CD4-positive, alpha-beta T cell treated with Interleukin-4 for 1 hour (primary cell): ENCODE data around the gene EVX2.

Source experiments
- DNase-seq, 2 donors: peaks; one replicate each; pipeline ENCODE4 v3.0.0-alpha.2; 2020 to 2022

Gene EVX2

GRCh38 chr2:176122052-176122682 lies 38.4 kb upstream of the EVX2 start:
- no peak for DNase-seq

GRCh38 chr2:176121190-176122051 lies 37.7 kb upstream of the EVX2 start:
- no peak for DNase-seq

DNA sequence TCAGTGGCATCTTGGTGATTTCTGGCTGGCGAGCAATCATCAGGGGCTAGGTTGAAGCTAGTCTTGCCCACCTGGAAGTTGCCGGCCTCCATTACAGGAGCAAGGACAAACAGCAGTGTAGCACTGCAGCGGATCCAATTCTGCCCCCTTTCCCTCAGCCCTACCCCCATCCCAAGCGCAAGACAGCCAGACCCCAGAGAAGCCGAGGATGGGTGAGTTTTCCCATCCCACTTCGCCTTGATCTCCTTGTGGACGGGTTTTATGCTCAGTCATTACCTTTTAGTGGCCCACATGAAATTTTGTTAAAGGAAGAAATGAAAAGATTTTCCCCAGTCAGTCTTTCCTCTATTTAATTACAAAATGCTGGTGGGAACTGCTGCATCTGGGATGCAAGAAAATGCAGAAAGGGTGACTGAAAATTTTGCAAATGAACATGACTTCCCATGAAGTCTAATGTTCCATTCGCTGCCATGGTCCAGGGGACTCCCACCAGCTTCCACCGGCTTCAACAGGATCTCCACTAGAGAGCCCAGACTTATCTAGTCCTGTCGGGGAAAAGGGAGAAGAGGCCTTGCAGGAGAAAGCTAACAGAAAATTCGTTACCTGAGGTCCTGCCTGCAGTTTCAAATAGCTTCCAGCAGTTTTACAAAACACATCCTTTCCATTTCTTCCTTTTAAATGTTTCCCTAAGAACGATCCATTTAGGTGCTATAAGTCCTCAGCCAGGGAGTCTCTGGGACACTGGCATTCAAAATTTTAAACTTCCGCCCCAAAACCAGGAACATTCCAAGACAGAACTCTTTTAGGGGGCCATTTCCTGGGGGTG lies 36.8 kb upstream of the EVX2 start:
- no peak for DNase-seq

DNA sequence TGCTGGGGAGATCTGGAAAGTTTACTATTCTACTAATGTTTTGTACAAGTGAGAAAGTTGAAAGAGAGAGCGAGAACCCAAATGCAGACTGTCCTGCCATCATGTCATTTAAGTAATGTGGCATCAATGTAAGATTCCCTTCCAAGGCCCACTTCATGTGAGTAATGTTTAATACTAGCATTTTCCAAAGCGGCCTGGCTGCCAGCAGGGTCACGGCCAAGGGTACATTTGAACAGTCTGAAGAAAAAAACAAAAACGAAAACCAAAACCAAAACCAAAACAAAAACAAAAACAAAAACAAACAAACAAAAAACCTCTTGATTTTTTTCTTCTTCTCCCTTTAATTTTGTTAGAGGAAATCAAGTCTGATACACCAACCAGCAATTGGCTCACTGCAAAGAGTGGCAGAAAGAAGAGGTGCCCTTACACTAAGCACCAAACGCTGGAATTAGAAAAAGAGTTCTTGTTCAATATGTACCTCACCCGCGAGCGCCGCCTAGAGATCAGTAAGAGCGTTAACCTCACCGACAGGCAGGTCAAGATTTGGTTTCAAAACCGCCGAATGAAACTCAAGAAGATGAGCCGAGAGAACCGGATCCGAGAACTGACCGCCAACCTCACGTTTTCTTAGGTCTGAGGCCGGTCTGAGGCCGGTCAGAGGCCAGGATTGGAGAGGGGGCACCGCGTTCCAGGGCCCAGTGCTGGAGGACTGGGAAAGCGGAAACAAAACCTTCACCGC lies 35.0 kb upstream of the EVX2 start:
- no peak for DNase-seq

DNA sequence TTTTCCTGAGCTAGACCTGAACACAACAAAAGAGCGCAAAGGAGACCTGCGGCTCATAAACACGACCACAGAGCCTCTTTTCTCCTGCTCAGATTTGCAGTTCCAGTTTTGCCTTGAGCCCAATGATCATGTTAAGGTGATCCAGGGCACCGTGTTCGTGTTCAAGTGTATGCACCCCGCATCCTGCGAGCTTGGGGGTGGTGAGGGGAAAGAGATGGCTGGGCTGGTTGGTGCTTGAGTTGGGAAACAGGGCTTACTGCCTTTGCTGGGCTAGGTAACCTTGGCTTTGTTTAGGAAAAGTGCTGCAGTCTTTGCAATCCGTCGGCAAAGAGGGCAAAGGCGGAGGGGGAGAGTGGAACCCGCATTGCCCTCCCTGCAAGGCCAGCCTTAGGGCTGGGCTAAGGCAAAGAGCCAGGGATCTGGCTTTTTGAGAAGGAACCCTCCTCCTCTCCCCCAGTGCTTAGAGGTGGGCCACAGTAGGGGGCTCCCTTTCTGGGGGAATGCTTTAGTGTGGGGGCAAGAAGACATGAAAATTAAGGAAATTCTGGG lies 34.1 kb upstream of the EVX2 start:
- DNase-seq, result no peak

DNA sequence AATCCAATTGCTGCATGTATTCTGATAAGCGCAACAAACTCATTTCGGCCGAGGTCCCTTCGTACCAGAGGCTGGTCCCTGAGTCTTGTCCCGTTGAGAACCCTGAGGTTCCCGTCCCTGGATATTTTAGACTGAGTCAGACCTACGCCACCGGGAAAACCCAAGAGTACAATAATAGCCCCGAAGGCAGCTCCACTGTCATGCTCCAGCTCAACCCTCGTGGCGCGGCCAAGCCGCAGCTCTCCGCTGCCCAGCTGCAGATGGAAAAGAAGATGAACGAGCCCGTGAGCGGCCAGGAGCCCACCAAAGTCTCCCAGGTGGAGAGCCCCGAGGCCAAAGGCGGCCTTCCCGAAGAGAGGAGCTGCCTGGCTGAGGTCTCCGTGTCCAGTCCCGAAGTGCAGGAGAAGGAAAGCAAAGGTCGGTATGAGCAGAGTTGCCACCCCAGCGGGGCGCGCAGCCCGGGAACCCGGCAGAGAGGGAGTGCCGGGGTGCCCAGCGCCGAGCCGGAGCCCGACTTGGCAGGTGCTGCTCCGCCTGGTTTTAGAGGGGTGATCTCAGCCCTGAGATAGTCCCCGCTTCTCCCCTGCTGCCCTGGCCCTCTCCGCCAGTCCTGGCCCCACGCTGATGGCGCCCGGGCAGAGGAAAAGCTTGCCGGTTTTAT lies 33.5 kb upstream of the EVX2 start:
- no peak for DNase-seq

GRCh38 chr2:176115883-176116813 lies 32.4 kb upstream of the EVX2 start, which contains the start of gene HOXD10:
Gene HOXD10 (plus strand): TSS chr2:176116778. CDS start chr2:176116834, 56 bp downstream.
- no peak for DNase-seq

DNA sequence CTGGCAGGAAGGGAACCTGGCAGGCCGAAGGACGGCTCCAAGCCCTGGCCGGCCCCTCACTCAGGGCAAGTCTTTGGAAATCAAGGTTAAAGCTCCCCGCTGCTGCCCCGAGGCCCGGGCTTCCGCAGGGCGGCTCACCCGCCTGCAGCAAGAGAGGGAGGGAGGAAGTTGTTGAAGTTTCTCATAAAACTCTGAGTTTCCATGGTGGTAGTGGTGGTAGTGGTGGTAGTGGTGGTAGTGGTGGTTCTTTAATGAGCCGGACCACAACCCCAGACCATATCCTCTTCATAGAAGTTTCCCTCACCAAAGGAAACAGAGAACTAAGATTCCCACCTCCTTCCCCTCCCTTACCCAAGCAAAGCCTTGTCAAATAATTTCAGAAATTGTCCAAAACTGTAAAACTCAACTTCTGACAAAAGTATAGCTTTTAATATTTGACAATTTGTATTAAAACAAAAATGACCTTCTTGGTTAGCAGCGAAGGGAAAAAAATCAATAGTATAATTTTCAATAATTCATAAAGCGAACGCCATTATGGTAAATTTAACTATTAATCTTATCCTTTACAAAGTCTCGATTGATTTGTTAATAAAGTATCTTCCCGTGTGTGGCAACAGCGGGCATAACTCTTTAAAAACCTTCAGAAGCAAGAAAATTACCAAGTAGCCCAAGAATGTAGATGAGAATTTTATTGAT lies 31.3 kb upstream of the EVX2 start:
- DNase-seq, result no peak

- DNase-seq, result no peak
Measured at GRCh38 chr2:176114120-176114929, 30.6 kb upstream of the EVX2 start.

GRCh38 chr2:176112375-176113302 lies 28.9 kb upstream of the EVX2 start:
- no peak for DNase-seq

- no peak for DNase-seq
Measured at GRCh38 chr2:176111846-176112374, 28.1 kb upstream of the EVX2 start.

GRCh38 chr2:176111309-176111663 lies 27.5 kb upstream of the EVX2 start:
- no peak for DNase-seq

- DNase-seq, result no peak
Measured at GRCh38 chr2:176110415-176111308, 26.9 kb upstream of the EVX2 start.

DNA sequence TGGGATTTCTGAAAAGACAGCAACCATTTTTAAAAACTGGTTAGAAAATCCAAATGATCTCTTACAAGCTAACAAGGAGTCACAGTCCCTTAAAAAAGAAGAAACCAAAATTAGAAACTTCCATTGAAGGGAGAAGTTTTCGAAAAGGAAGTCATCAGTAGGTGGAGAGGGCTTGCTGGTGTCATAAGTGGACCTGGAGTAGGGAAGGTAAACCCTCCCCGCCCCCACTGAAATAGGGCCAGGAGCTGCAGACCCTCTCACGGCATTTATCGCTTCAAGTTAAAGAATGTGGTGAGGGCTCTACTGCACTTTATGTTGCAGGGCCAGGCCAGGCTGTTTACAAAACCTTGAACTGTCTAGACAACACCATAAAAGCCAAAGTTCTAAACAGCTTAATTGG lies 26.2 kb upstream of the EVX2 start:
- no peak for DNase-seq

DNA sequence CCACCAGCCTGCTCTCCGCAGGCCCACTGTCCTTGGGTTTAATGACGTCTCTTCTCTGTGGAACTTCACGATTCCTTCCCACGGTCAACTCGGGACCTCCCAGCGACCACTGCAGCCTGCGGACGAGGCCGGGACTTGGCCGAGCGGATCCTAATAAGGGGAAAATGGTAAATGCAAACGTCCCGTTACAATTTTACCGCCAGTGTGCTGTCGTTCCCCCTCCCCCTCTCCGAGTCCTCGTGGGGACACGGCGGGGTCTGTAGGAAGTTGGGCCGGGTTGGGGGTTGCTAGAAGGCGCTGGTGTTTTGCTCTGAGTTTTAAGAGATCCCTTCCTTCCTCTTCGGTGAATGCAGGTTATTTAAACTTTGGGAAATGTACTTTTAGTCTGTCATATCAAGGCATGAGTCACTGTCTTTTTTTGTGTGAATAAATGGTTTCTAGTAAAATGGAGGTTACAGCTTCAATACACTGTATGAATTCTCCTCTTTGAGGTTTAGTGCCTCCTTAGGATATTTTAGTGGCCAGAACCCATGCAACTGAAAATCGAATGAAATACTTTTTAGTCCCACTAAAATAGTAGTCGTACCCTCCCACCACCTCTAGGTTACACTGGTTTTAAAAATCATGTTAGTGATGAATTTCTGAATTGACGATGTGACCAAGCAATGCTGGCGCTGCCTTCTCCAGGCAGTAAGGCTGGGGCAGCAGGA lies 25.6 kb upstream of the EVX2 start:
- no peak for DNase-seq

DNA sequence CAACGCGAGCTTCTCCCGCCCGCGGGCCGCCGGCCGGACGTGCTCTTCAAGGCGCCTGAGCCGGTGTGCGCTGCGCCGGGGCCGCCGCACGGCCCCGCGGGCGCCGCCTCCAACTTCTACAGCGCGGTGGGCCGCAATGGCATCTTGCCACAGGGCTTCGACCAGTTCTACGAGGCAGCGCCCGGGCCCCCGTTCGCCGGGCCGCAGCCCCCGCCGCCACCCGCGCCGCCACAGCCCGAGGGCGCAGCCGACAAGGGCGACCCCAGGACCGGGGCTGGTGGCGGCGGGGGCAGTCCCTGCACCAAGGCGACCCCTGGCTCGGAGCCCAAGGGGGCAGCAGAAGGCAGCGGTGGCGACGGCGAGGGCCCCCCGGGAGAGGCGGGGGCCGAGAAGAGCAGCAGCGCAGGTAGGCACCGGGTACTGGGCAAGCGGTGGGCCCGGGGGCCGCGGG lies 24.0 kb upstream of the EVX2 start:
- no peak for DNase-seq
